Body of pancreas (tissue), 4 donors: Measurements from ENCODE around the gene PDE10A.

Source experiments
- CTCF ChIP-seq, 7 experiments: fragments of 450-650 bp in 4 of 7; fragments of 200-600 bp in 3 of 7; sonication (generic) in 3 of 7; IDR thresholded peaks; one replicate each; pipeline ENCODE4 v1.5.1; 2016 to 2019; ENCODE audit warnings: antibody characterized with exemption in 7 of 7
- POLR2A ChIP-seq, 3 donors: fragments of 450-650 bp; IDR thresholded peaks; one replicate each; pipeline ENCODE4 v1.6.1; 2016; ENCODE audit warnings: antibody characterized with exemption in 3 of 3, mild to moderate bottlenecking in 2 of 3

DNA sequence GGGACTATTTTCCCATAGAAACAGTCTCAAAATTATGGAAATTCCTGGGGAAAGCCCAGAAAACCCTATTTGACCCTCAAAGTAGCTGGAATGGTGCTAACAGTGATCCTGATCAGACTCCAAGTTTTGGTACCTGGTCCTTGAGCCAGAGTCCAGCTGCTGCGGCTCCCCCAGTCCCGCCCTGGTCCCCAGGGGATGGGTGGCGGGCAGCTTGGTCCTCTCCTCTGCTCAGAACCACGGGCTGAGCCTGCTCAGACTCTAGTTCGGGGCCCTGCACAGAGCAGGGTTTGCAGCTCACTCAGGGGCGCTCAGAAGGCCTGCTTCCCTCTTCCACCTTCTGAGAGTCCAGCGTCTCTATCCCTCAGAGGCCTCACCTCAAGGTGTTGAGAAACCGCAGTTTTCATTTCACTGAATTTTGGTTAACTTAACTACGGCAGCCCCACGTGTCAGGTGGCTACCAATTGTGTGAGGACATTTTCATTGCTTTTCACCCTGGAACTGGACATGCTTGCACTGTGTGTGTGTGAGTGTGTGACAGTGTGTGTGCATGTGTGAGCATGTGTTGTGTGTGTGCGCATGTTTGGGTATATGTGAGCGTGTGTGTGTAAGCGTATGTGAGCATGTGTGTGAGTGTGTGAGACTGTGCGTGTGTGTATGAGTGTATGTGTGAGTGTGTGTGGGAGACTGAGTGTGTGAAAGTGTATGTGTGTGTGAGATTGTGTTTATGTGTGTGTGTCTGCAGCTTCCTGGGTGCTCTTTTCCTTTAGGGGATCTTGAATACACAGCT lies 44.2 kb upstream of the PDE10A start:
- TF ChIP-seq CTCF (IDR thresholded peaks at IDR 0.05): no peak
- TF ChIP-seq POLR2A (IDR thresholded peaks at IDR 0.05): no peak
